GM23338 (cell line): ENCODE data around the gene CACUL1. TPM values are rescaled to one million over a fixed set of nuclear protein-coding genes. Genes with fewer than 3 reads are reported as not detected.

ENCODE experiments used
- ATAC-seq: fragments of 200-7000 bp; cut with Tn5 transposase; 3 replicates; pipeline ENCODE4 v1.9.1; 2020
- DNase-seq: peaks from one replicate; pipeline ENCODE4 v3.0.0-alpha.2; 2015; ENCODE audit warnings: low spot score
- H2AFZ ChIP-seq: fragments of 200-600 bp; sonication (generic); 2 replicates; pipeline ENCODE4 v1.8.0; 2016; ENCODE audit warnings: antibody characterized with exemption, mild to moderate bottlenecking, moderate library complexity
- H3F3A ChIP-seq: fragments of 200-600 bp; sonication (generic); replicated peaks from 2 replicates; pipeline ENCODE4 v1.8.0; 2017; ENCODE audit warnings: antibody characterized with exemption, mixed run types, low read depth
- H3K27ac ChIP-seq: fragments of 200-600 bp; sonication (generic); 2 replicates; pipeline ENCODE4 v1.6.1; 2016; ENCODE audit warnings: low read depth
- H3K27me3 ChIP-seq: fragments of 200-600 bp; sonication (generic); 2 replicates; pipeline ENCODE4 v1.8.0; 2016; ENCODE audit warnings: mild to moderate bottlenecking, mixed run types, moderate library complexity; ENCODE audit not compliant: insufficient read depth
- H3K36me3 ChIP-seq: fragments of 200-600 bp; sonication (generic); 2 replicates; pipeline ENCODE4 v1.8.0; 2016; ENCODE audit warnings: mild to moderate bottlenecking; ENCODE audit not compliant: insufficient read depth
- H3K4me1 ChIP-seq: fragments of 200-600 bp; sonication (generic); 2 replicates; pipeline ENCODE4 v1.8.0; 2016; ENCODE audit warnings: mild to moderate bottlenecking, moderate library complexity; ENCODE audit not compliant: insufficient read depth
- H3K4me2 ChIP-seq: fragments of 200-600 bp; sonication (generic); 2 replicates; pipeline ENCODE4 v1.7.1; 2017; ENCODE audit warnings: mixed run types
- H3K4me3 ChIP-seq: fragments of 200-600 bp; sonication (generic); 2 replicates; pipeline ENCODE4 v1.6.1; 2016; ENCODE audit warnings: mixed run types
- H3K79me2 ChIP-seq: fragments of 200-600 bp; sonication (generic); replicated peaks from 2 replicates; pipeline ENCODE4 v1.8.0; 2017; ENCODE audit warnings: mild to moderate bottlenecking; ENCODE audit not compliant: insufficient read depth
- H3K9me2 ChIP-seq: fragments of 200-600 bp; sonication (generic); 2 replicates; pipeline ENCODE4 v1.8.0; 2017; ENCODE audit not compliant: insufficient read depth
- H4K20me1 ChIP-seq: fragments of 200-600 bp; sonication (generic); replicated peaks from 2 replicates; pipeline ENCODE4 v1.8.0; 2017; ENCODE audit warnings: mild to moderate bottlenecking; ENCODE audit not compliant: insufficient read depth
- H3K27ac Mint-ChIP-seq: 2 replicates; pipeline ENCODE4 v1.8.0; 2020; ENCODE audit warnings: inconsistent platforms, mild to moderate bottlenecking, moderate library complexity, mixed read lengths
- H3K27me3 Mint-ChIP-seq: 3 replicates; pipeline ENCODE4 v1.8.0; 2022; ENCODE audit warnings: low read depth, mild to moderate bottlenecking, moderate library complexity, mixed read lengths, inconsistent platforms; ENCODE audit not compliant: insufficient read depth, poor library complexity
- H3K36me3 Mint-ChIP-seq: 3 replicates; pipeline ENCODE4 v1.8.0; 2021; ENCODE audit warnings: low read depth, mild to moderate bottlenecking, inconsistent platforms, moderate library complexity, mixed read lengths
- H3K4me1 Mint-ChIP-seq: 3 replicates; pipeline ENCODE4 v1.8.0; 2020; ENCODE audit warnings: mild to moderate bottlenecking, inconsistent platforms, mixed read lengths
- H3K4me3 Mint-ChIP-seq: 3 replicates; pipeline ENCODE4 v1.8.0; 2021; ENCODE audit warnings: moderate library complexity, mild to moderate bottlenecking, inconsistent platforms, mixed read lengths
- H3K9me3 Mint-ChIP-seq: 3 replicates; pipeline ENCODE4 v1.8.0; 2020; ENCODE audit warnings: moderate library complexity, mild to moderate bottlenecking, inconsistent platforms, mixed read lengths
- CREB1 ChIP-seq: fragments of 250-450 bp; sonication (Bioruptor Pico); IDR thresholded peaks from 2 replicates; pipeline ENCODE4 v1.5.0; 2020; ENCODE audit warnings: low read depth, mild to moderate bottlenecking, moderate library complexity
- NANOG ChIP-seq: IDR thresholded peaks from 2 replicates; pipeline ENCODE4 v1.6.1; 2016; ENCODE audit warnings: antibody characterized with exemption, borderline replicate concordance
- POLR2AphosphoS5 ChIP-seq: IDR thresholded peaks from 2 replicates; pipeline ENCODE4 v1.6.1; 2016; ENCODE audit warnings: antibody characterized with exemption, low read depth
- STAT1 ChIP-seq: IDR thresholded peaks from one replicate; pipeline ENCODE4 v1.6.1; 2016; ENCODE audit warnings: antibody characterized with exemption; ENCODE audit not compliant: unreplicated experiment
- ZNF331 ChIP-seq: fragments of 250-450 bp; sonication (Bioruptor Pico); IDR thresholded peaks from 2 replicates; pipeline ENCODE4 v1.5.0; 2020; ENCODE audit warnings: low read depth, mild to moderate bottlenecking, moderate library complexity
- polyA plus RNA-seq: library from polyadenylated mRNA; unstranded; fragments of >200 nt; fragmentation: Nextera tagmentation; extraction: Ambion mirVana; gene quantifications from 2 replicates; pipeline ENCODE4 v1.2.1, GENCODE V29; 2016
- total RNA-seq: library from RNA; depleted of rRNA; stranded (reverse); fragments of >200 nt; shearing (Covaris generic); gene quantifications from 2 replicates; pipeline ENCODE4 v1.2.3, GENCODE V29; 2014
- TF ChIP-seq, protein P1 (sequence below): fragments of 250-450 bp; sonication (Bioruptor Pico); IDR thresholded peaks from 2 replicates; pipeline ENCODE4 v1.5.0; 2020; ENCODE audit warnings: mild to moderate bottlenecking, moderate library complexity
- TF ChIP-seq, protein P2 (sequence below), 2 experiments: fragments of 200-600 bp in 1 of 2; sonication (generic) in 1 of 2; conservative IDR thresholded peaks; 2 replicates each; pipeline versions ENCODE4 v1.5.1 to v1.6.1; 2016 to 2017; ENCODE audit warnings: antibody characterized with exemption in 2 of 2, low read depth in 2 of 2, mild to moderate bottlenecking in 2 of 2, moderate library complexity in 1 of 2

CACUL1 gene
- total and polyA plus RNA-seq, 2 experiments from 2014 or later = 46.4 to 59.4 TPM

- TF ChIP-seq, protein P1, sequence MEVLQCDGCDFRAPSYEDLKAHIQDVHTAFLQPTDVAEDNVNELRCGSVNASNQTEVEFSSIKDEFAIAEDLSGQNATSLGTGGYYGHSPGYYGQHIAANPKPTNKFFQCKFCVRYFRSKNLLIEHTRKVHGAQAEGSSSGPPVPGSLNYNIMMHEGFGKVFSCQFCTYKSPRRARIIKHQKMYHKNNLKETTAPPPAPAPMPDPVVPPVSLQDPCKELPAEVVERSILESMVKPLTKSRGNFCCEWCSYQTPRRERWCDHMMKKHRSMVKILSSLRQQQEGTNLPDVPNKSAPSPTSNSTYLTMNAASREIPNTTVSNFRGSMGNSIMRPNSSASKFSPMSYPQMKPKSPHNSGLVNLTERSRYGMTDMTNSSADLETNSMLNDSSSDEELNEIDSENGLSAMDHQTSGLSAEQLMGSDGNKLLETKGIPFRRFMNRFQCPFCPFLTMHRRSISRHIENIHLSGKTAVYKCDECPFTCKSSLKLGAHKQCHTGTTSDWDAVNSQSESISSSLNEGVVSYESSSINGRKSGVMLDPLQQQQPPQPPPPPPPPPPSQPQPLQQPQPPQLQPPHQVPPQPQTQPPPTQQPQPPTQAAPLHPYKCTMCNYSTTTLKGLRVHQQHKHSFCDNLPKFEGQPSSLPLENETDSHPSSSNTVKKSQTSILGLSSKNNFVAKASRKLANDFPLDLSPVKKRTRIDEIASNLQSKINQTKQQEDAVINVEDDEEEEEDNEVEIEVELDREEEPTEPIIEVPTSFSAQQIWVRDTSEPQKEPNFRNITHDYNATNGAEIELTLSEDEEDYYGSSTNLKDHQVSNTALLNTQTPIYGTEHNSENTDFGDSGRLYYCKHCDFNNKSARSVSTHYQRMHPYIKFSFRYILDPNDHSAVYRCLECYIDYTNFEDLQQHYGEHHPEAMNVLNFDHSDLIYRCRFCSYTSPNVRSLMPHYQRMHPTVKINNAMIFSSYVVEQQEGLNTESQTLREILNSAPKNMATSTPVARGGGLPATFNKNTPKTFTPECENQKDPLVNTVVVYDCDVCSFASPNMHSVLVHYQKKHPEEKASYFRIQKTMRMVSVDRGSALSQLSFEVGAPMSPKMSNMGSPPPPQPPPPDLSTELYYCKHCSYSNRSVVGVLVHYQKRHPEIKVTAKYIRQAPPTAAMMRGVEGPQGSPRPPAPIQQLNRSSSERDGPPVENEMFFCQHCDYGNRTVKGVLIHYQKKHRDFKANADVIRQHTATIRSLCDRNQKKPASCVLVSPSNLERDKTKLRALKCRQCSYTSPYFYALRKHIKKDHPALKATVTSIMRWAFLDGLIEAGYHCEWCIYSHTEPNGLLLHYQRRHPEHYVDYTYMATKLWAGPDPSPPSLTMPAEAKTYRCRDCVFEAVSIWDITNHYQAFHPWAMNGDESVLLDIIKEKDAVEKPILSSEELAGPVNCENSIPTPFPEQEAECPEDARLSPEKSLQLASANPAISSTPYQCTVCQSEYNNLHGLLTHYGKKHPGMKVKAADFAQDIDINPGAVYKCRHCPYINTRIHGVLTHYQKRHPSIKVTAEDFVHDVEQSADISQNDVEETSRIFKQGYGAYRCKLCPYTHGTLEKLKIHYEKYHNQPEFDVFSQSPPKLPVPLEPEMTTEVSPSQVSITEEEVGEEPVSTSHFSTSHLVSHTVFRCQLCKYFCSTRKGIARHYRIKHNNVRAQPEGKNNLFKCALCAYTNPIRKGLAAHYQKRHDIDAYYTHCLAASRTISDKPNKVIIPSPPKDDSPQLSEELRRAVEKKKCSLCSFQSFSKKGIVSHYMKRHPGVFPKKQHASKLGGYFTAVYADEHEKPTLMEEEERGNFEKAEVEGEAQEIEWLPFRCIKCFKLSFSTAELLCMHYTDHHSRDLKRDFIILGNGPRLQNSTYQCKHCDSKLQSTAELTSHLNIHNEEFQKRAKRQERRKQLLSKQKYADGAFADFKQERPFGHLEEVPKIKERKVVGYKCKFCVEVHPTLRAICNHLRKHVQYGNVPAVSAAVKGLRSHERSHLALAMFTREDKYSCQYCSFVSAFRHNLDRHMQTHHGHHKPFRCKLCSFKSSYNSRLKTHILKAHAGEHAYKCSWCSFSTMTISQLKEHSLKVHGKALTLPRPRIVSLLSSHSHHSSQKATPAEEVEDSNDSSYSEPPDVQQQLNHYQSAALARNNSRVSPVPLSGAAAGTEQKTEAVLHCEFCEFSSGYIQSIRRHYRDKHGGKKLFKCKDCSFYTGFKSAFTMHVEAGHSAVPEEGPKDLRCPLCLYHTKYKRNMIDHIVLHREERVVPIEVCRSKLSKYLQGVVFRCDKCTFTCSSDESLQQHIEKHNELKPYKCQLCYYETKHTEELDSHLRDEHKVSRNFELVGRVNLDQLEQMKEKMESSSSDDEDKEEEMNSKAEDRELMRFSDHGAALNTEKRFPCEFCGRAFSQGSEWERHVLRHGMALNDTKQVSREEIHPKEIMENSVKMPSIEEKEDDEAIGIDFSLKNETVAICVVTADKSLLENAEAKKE (CRISPR knock-in tag) = no peak
- TF ChIP-seq, protein P2, sequence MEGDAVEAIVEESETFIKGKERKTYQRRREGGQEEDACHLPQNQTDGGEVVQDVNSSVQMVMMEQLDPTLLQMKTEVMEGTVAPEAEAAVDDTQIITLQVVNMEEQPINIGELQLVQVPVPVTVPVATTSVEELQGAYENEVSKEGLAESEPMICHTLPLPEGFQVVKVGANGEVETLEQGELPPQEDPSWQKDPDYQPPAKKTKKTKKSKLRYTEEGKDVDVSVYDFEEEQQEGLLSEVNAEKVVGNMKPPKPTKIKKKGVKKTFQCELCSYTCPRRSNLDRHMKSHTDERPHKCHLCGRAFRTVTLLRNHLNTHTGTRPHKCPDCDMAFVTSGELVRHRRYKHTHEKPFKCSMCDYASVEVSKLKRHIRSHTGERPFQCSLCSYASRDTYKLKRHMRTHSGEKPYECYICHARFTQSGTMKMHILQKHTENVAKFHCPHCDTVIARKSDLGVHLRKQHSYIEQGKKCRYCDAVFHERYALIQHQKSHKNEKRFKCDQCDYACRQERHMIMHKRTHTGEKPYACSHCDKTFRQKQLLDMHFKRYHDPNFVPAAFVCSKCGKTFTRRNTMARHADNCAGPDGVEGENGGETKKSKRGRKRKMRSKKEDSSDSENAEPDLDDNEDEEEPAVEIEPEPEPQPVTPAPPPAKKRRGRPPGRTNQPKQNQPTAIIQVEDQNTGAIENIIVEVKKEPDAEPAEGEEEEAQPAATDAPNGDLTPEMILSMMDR (conservative IDR thresholded peaks at IDR 0.05; ENCODE audit: low read depth in 2 of 2) = no peak
- no peak for TF ChIP-seq POLR2AphosphoS5
- TF ChIP-seq STAT1 = no peak
- TF ChIP-seq NANOG = no peak
- no peak for TF ChIP-seq ZNF331 (CRISPR knock-in tag)
These were observed 112.5 kb downstream of the CACUL1 start (continued) for GRCh38 chr10:118642228-118642627.

GRCh38 chr10:118638680-118639079, 116.1 kb downstream of the CACUL1 start:
- Mint-ChIP-seq H3K4me3 (no peak overlapping the region), H3K9me3 (peaks cover 27% of the 10 kb centered on the region), H3K27me3 (peaks cover 23% of the 10 kb centered on the region), H3K4me1 (peaks cover 21% of the 10 kb centered on the region; the same call in 2 of the 3 replicates), H3K36me3 (peaks cover 21% of the 10 kb centered on the region; the same call in 2 of the 3 replicates), H3K27ac (no peak overlapping the region)
- Histone ChIP-seq H3K36me3 (0 out of 2 replicates have a peak, but pooled peaks cover 4% of the 10 kb centered on the region), H3K4me1 (no peaks in the 10 kb centered on the region), H3K27me3 (0 out of 2 replicates have a peak, but pooled peaks cover 6% of the 10 kb centered on the region), H4K20me1 (no peaks in the 10 kb centered on the region), H3K79me2 (no peaks in the 10 kb centered on the region), H3K4me3 (no peak overlapping the region), H3K27ac (no peak overlapping the region), H3K9me2 (no peaks in the 10 kb centered on the region), H3K4me2 (no peak overlapping the region), H2AFZ (no peak overlapping the region), H3F3A (no peaks in the 10 kb centered on the region)
- DNase-seq (no peak), ATAC-seq (no peak)
- TF ChIP-seq, protein P2 (conservative IDR thresholded peaks at IDR 0.05; ENCODE audit: low read depth in 2 of 2) = no peak
- TF ChIP-seq CREB1 (CRISPR knock-in tag) (no peak), STAT1 (no peak), POLR2AphosphoS5 (no peak)
